ENCODE measurements around the gene LACRT. TPM values are rescaled to one million over a fixed set of nuclear protein-coding genes. Genes with fewer than 3 reads are reported as not detected.

Gene LACRT
- total and polyA plus RNA-seq, 4 donors = not detected

GRCh38 chr12:54628186-54628846 lies 6.4 kb downstream of the LACRT start:
- no peaks in the 10 kb centered on the region for H3K4me1 ChIP-seq (ENCODE audit: control insufficient read depth in 4 of 4, insufficient read depth in 4 of 4, low read length in 3 of 4)
- 81% methylated on average over 3 of the region's 3 CpGs for WGBS
- H3K27me3 ChIP-seq (ENCODE audit: control insufficient read depth in 4 of 4, insufficient read depth in 4 of 4, low read length in 3 of 4) = no peaks in the 10 kb centered on the region
- DNase-seq (ENCODE audit: low spot score) = no peak
- H3K9ac ChIP-seq (ENCODE audit: low read depth in 1 of 2, low read length in 2 of 2) = no peak overlapping the region
- no peaks in the 10 kb centered on the region for H3K36me3 ChIP-seq (ENCODE audit: control insufficient read depth in 4 of 4, insufficient read depth in 3 of 4, low read depth in 1 of 4, low read length in 3 of 4)
- no peak overlapping the region for H3K4me3 ChIP-seq (ENCODE audit: low read depth in 1 of 3, low read length in 3 of 3)
- H3K27ac ChIP-seq (ENCODE audit: low read depth in 1 of 2, low read length in 2 of 2) = no peak overlapping the region
- TF ChIP-seq GABPA (IDR thresholded peaks at IDR 0.05 in 1 of 2, conservative IDR thresholded peaks at IDR 0.05 in 1 of 2) (no peak), RXRA (IDR thresholded peaks at IDR 0.05) (no peak), FOXA2 (IDR thresholded peaks at IDR 0.05) (no peak), SP1 (IDR thresholded peaks at IDR 0.05) (no peak), MAX (IDR thresholded peaks at IDR 0.05) (no peak), HNF4A (conservative IDR thresholded peaks at IDR 0.05) (no peak), RAD21 (IDR thresholded peaks at IDR 0.05) (no peak), TAF1 (conservative IDR thresholded peaks at IDR 0.05) (no peak), FOXA1 (IDR thresholded peaks at IDR 0.05) (no peak), ZBTB33 (IDR thresholded peaks at IDR 0.05) (no peak), EGR1 (IDR thresholded peaks at IDR 0.05; ENCODE audit: low read depth in 2 of 2) (no peak), YY1 (IDR thresholded peaks at IDR 0.05) (no peak), JUND (IDR thresholded peaks at IDR 0.05) (no peak)
- TF ChIP-seq, protein P1, sequence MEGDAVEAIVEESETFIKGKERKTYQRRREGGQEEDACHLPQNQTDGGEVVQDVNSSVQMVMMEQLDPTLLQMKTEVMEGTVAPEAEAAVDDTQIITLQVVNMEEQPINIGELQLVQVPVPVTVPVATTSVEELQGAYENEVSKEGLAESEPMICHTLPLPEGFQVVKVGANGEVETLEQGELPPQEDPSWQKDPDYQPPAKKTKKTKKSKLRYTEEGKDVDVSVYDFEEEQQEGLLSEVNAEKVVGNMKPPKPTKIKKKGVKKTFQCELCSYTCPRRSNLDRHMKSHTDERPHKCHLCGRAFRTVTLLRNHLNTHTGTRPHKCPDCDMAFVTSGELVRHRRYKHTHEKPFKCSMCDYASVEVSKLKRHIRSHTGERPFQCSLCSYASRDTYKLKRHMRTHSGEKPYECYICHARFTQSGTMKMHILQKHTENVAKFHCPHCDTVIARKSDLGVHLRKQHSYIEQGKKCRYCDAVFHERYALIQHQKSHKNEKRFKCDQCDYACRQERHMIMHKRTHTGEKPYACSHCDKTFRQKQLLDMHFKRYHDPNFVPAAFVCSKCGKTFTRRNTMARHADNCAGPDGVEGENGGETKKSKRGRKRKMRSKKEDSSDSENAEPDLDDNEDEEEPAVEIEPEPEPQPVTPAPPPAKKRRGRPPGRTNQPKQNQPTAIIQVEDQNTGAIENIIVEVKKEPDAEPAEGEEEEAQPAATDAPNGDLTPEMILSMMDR (IDR thresholded peaks at IDR 0.05; ENCODE audit: low read depth, low read length, missing input control) = no peak
- TF ChIP-seq, protein P2, sequence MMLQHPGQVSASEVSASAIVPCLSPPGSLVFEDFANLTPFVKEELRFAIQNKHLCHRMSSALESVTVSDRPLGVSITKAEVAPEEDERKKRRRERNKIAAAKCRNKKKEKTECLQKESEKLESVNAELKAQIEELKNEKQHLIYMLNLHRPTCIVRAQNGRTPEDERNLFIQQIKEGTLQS (IDR thresholded peaks at IDR 0.05) = no peak
- H3K9me3 ChIP-seq (ENCODE audit: control insufficient read depth in 4 of 4, low read length in 3 of 4) = peaks cover 0 to 5% (median 2%) of the 10 kb centered on the region in 4 donors

DNA sequence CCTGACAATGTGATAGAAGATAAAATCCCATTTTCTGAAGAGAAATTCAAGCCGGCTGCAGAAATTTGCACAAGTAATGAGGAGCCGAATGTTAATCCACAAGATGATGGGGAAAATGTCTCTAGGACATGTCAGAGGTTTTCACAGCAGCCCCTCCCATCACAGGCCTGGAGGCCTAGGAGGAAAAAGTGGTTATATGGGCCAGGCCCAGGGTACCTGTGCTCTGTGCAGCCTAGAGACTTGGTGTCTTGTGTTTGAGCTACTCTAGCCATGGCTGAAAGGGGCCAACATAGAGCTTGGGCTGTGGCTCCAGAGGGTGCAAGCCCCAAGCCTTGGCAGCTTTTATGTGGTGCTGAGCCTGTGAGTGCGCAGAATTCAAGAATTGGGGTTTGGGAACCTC lies 7.4 kb downstream of the LACRT start:
- H3K9ac ChIP-seq (ENCODE audit: low read depth in 1 of 2, low read length in 2 of 2) = no peak overlapping the region
- H3K4me3 ChIP-seq (ENCODE audit: low read depth in 1 of 3, low read length in 3 of 3) = no peak overlapping the region
- H3K27ac ChIP-seq (ENCODE audit: low read depth in 1 of 2, low read length in 2 of 2) = no peak overlapping the region
- H3K36me3 ChIP-seq (ENCODE audit: control insufficient read depth in 4 of 4, insufficient read depth in 3 of 4, low read depth in 1 of 4, low read length in 3 of 4) = no peaks in the 10 kb centered on the region
- DNase-seq (ENCODE audit: low spot score) = no peak
- H3K4me1 ChIP-seq (ENCODE audit: control insufficient read depth in 4 of 4, insufficient read depth in 4 of 4, low read length in 3 of 4) = no peaks in the 10 kb centered on the region
- TF ChIP-seq GABPA (IDR thresholded peaks at IDR 0.05 in 1 of 2, conservative IDR thresholded peaks at IDR 0.05 in 1 of 2) (no peak), RAD21 (IDR thresholded peaks at IDR 0.05) (no peak), FOXA1 (IDR thresholded peaks at IDR 0.05) (no peak), NR2F2 (IDR thresholded peaks at IDR 0.05) (no peak), EGR1 (IDR thresholded peaks at IDR 0.05; ENCODE audit: low read depth in 2 of 2) (no peak)
- TF ChIP-seq, protein P2 (IDR thresholded peaks at IDR 0.05) = no peak
- TF ChIP-seq, protein P1 (IDR thresholded peaks at IDR 0.05; ENCODE audit: low read depth, low read length, missing input control) = no peak
- H3K27me3 ChIP-seq (ENCODE audit: control insufficient read depth in 4 of 4, insufficient read depth in 4 of 4, low read length in 3 of 4) = no peaks in the 10 kb centered on the region
- WGBS = 95% methylated on average over 3 of the region's 3 CpGs
- peaks cover 0 to 5% (median 2%) of the 10 kb centered on the region in 4 donors for H3K9me3 ChIP-seq (ENCODE audit: control insufficient read depth in 4 of 4, low read length in 3 of 4)
